Central memory CD8-positive, alpha-beta T cell (primary cell): ENCODE data around the gene SLC10A4.
A peak's percentile ranks its signal among the peaks of the same experiment; 100 is the strongest.
"Not testable (repeated sequence)": the region's sequence is repeated elsewhere in the genome, so short reads cannot be mapped to it uniquely, and the experiment has no call there.

Experiments
- ATAC-seq: fragments of 150-1000 bp; cut with Tn5 transposase; replicated peaks from 2 replicates; pipeline ENCODE4 v1.10.0; 2022; ENCODE audit warnings: mild to moderate bottlenecking, moderate FRiP score, moderate number of reproducible peaks; ENCODE audit not compliant: poor library complexity, severe bottlenecking; ENCODE audit errors: extremely low read depth
- DNase-seq, 2 donors: peaks; one replicate each; pipeline ENCODE4 v3.0.0; 2021; ENCODE audit warnings: low spot score in 2 of 2
- H3K27ac Mint-ChIP-seq: one replicate; pipeline ENCODE4 v1.8.0; 2022; ENCODE audit warnings: low read depth, mild to moderate bottlenecking, moderate library complexity, mixed read lengths
- H3K27me3 Mint-ChIP-seq: one replicate; pipeline ENCODE4 v1.8.0; 2022; ENCODE audit warnings: mixed read lengths
- H3K36me3 Mint-ChIP-seq: one replicate; pipeline ENCODE4 v1.8.0; 2022; ENCODE audit warnings: mild to moderate bottlenecking, moderate library complexity, mixed read lengths; ENCODE audit not compliant: insufficient read depth
- H3K4me1 Mint-ChIP-seq: one replicate; pipeline ENCODE4 v1.8.0; 2022; ENCODE audit warnings: mixed read lengths
- H3K4me3 Mint-ChIP-seq: one replicate; pipeline ENCODE4 v1.8.0; 2022; ENCODE audit warnings: mild to moderate bottlenecking, moderate library complexity, mixed read lengths
- H3K9me3 Mint-ChIP-seq: one replicate; pipeline ENCODE4 v1.8.0; 2022; ENCODE audit warnings: mixed read lengths

The SLC10A4 gene, protein sequence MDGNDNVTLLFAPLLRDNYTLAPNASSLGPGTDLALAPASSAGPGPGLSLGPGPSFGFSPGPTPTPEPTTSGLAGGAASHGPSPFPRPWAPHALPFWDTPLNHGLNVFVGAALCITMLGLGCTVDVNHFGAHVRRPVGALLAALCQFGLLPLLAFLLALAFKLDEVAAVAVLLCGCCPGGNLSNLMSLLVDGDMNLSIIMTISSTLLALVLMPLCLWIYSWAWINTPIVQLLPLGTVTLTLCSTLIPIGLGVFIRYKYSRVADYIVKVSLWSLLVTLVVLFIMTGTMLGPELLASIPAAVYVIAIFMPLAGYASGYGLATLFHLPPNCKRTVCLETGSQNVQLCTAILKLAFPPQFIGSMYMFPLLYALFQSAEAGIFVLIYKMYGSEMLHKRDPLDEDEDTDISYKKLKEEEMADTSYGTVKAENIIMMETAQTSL

DNA sequence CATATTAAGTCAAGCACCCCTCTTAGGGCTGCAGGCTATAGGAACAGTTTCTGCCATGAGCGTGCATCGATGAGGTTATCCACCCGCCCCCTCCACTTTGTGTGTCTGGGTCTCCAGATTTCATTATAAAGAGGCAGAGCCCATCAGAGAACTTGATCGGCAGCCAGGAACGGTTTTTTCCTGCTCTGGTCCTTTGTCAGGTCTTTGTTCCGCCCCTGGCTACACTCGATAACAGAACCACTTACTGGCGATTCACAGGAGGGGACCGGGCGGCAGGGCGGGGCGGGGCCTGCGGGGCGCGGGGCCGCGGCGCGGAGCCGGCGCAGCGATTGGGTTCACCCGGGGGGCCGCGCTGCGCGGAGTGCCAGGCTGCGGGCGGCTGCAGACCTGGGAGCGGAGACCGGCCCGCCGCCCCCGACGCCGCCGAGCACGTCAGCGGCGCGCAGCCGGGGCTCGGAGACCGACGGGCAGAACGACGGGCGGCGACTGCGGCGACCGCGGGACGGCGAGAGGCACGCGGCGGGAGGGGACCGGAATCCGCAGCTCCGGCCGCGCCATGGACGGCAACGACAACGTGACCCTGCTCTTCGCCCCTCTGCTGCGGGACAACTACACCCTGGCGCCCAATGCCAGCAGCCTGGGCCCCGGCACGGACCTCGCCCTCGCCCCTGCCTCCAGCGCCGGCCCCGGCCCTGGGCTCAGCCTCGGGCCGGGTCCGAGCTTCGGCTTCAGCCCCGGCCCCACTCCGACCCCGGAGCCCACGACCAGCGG, at the start of gene SLC10A4:
Gene SLC10A4, plus strand, starts transcription at position 338 of the 771 bp plus-strand sequence. Its CDS starts 219 bp downstream, at position 557.
- H3K4me3 Mint-ChIP-seq, result peak within 1 kb of the TSS; percentile 36
- H3K9me3 Mint-ChIP-seq, result no peaks in the 10 kb centered on the region
- no peak within 1 kb of the TSS for H3K27ac Mint-ChIP-seq
- DNase-seq (no peak), ATAC-seq (peak; percentile 26)
- peaks cover 12% of the 10 kb centered on the region for H3K4me1 Mint-ChIP-seq
- H3K27me3 Mint-ChIP-seq, result peaks cover 65% of the 10 kb centered on the region
- H3K36me3 Mint-ChIP-seq, result no peaks in the 10 kb centered on the region

- peaks cover 15% of the 10 kb centered on the region for H3K27me3 Mint-ChIP-seq
- H3K4me1 Mint-ChIP-seq, result peaks cover 8% of the 10 kb centered on the region
- no peaks in the 10 kb centered on the region for H3K9me3 Mint-ChIP-seq
- ATAC-seq (no peak), DNase-seq (no peak)
- H3K36me3 Mint-ChIP-seq, result no peaks in the 10 kb centered on the region
- H3K4me3 Mint-ChIP-seq, result no peak overlapping the region
- H3K27ac Mint-ChIP-seq, result no peak overlapping the region
Measured at GRCh38 chr4:48436318-48436717, 46.8 kb upstream of the SLC10A4 start.

DNA sequence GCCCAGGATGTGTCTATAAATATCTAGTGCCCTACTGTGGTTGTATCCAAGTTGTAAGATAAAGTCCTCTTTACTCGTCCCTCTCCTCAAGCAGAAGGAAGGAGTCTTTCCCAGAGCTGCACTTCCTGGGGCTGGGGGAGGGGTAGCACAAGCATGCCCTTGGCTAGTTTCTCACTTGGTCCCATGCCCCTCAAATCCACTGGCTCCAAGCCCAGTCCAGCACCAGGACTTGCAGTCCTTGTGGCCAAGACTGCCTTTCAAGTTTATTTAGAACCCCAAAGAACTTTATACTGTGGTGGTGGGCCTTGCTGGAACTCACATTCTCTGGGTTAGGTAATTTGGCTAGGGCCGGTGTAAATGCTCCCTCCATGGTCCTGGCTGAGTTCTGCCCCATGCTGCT, 43.2 kb upstream of the SLC10A4 start:
- DNase-seq (no peak), ATAC-seq (no peak)
- Mint-ChIP-seq H3K27me3 (peaks cover 15% of the 10 kb centered on the region), H3K27ac (no peak overlapping the region), H3K4me3 (no peak overlapping the region), H3K4me1 (no peaks in the 10 kb centered on the region), H3K36me3 (no peaks in the 10 kb centered on the region), H3K9me3 (no peaks in the 10 kb centered on the region)

DNA sequence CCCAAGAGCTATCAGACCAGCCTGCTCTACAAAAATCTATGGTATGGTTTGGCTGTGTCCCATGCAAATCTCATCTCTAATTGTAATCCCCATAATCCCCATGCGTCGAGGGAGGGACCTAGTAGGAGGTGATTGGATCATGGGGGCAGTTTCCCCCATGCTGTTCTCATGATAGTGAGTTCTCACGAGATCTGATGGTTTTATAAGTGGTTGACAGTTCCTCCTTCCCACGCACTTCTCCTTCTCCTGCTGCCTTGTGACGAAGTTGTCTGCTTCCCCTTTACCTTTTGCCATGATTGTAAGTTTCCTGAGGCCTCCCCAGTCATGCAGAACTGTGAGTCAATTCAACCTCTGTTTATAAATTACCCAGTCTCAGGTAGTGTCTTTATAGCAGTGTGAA, 42.2 kb upstream of the SLC10A4 start:
- ATAC-seq, result not testable (repeated sequence)

DNA sequence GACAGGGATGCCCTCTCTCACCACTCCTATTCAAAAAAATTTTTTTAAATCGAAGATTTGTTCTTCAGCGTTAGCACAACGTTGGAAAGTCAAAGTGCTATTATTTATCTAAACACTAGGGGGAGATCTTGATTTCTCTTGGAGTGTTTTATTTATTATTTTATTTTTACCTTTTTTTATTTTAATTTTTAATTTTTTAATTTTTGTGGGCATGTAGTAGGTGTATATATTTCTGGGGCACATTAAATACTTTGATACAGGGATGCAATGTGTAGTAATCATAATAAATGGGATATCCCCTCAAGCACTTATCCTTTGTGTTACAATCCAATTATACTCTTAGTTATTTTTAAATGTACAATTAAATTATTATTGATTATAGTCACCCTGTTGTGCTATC, 37.4 kb upstream of the SLC10A4 start:
- Mint-ChIP-seq H3K27ac (no peak overlapping the region), H3K4me1 (no peaks in the 10 kb centered on the region), H3K4me3 (no peak overlapping the region), H3K9me3 (no peaks in the 10 kb centered on the region), H3K27me3 (no peaks in the 10 kb centered on the region), H3K36me3 (no peaks in the 10 kb centered on the region)
- DNase-seq, result no peak
- ATAC-seq, result no peak

More for the DNA sequence above, 42.2 kb upstream of the SLC10A4 start:
- not testable (repeated sequence) for H3K4me1 Mint-ChIP-seq, DNase-seq, H3K36me3 Mint-ChIP-seq, H3K9me3 Mint-ChIP-seq, H3K4me3 Mint-ChIP-seq, H3K27ac Mint-ChIP-seq
- peaks cover 15% of the 10 kb centered on the region for H3K27me3 Mint-ChIP-seq

DNA sequence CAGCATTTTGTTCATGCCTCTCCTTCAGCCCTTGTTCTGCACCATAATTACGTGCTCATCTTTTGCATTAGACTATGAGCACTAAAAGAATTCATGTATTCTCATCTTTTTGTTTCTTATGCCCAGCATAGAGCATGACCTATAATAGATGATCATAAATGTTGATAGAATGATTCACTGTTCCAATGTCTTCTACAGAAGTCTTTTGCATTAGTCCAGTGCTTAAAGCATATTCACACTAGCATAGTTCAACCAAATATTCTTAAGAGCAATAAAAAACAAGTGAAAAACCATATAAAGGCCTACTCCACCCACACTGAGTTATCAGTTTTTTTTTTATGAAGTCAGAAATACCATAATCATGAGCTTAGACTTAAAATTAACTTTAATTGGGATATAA, 36.5 kb upstream of the SLC10A4 start:
- H3K4me3 Mint-ChIP-seq, result no peak overlapping the region
- ATAC-seq (no peak), DNase-seq (no peak)
- H3K9me3 Mint-ChIP-seq, result no peaks in the 10 kb centered on the region
- H3K4me1 Mint-ChIP-seq, result no peaks in the 10 kb centered on the region
- H3K27me3 Mint-ChIP-seq, result no peaks in the 10 kb centered on the region
- H3K36me3 Mint-ChIP-seq, result no peaks in the 10 kb centered on the region
- H3K27ac Mint-ChIP-seq, result no peak overlapping the region

DNA sequence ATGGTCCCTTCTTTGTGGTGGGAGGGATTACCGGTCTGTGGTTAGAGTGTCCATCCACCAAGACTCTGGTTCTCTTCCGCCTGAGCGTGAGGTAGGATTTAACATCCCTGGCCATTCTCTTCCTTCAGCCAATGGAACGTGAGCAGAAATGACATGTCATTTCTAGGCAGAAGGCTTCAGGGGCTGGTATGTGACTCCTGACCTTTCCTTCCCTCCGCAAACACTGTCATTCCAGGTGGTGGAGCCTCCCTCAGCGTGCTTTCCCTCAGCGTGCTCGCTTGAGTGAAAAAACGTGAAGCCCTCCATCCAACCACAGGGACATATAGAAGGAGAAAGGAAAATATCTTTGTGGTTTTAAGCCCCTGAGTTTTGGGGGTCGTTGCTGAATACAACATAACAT, 34.0 kb upstream of the SLC10A4 start:
- DNase-seq (no peak), ATAC-seq (no peak)
- H3K27me3 Mint-ChIP-seq, result no peaks in the 10 kb centered on the region
- H3K9me3 Mint-ChIP-seq, result no peaks in the 10 kb centered on the region
- H3K4me3 Mint-ChIP-seq, result no peak overlapping the region
- H3K27ac Mint-ChIP-seq, result no peak overlapping the region
- peaks cover 2% of the 10 kb centered on the region for H3K36me3 Mint-ChIP-seq
- H3K4me1 Mint-ChIP-seq, result no peaks in the 10 kb centered on the region

DNA sequence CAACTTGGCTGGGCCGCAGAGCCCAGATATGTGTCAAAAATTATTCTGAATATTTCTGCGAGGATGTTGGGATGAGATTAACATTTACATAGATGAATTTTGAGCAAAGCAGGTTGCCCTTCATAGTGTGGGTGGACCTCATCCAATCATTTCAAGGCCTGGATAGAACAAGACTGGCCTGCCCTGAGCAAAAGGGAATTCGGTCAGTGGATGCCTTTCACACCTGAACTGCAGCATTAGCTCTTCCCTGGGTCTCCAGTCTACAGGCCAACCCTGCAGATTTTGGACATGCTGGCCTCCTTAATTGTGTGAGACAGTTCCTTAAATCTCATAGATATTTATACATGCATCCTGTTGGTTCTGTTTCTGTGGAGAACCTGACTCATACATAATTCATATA, 32.4 kb upstream of the SLC10A4 start:
- H3K36me3 Mint-ChIP-seq, result peaks cover 4% of the 10 kb centered on the region
- no peaks in the 10 kb centered on the region for H3K4me1 Mint-ChIP-seq
- ATAC-seq, result no peak
- no peak for DNase-seq
- H3K9me3 Mint-ChIP-seq, result no peaks in the 10 kb centered on the region
- H3K27me3 Mint-ChIP-seq, result no peaks in the 10 kb centered on the region
- no peak overlapping the region for H3K27ac Mint-ChIP-seq
- no peak overlapping the region for H3K4me3 Mint-ChIP-seq

- not testable (repeated sequence) for H3K4me1 Mint-ChIP-seq, H3K36me3 Mint-ChIP-seq, ATAC-seq, H3K27me3 Mint-ChIP-seq, H3K4me3 Mint-ChIP-seq, H3K9me3 Mint-ChIP-seq, DNase-seq, H3K27ac Mint-ChIP-seq
Measured at GRCh38 chr4:48451656-48452055, 31.5 kb upstream of the SLC10A4 start.

- Mint-ChIP-seq H3K4me3 (no peak overlapping the region), H3K27me3 (no peaks in the 10 kb centered on the region), H3K9me3 (no peaks in the 10 kb centered on the region), H3K27ac (no peak overlapping the region), H3K4me1 (no peaks in the 10 kb centered on the region), H3K36me3 (peaks cover 4% of the 10 kb centered on the region)
- ATAC-seq, result no peak
- no peak for DNase-seq
Measured at GRCh38 chr4:48454591-48454990, 28.6 kb upstream of the SLC10A4 start.

GRCh38 chr4:48461000-48461399, 22.1 kb upstream of the SLC10A4 start:
- Mint-ChIP-seq H3K4me3 (no peak overlapping the region), H3K4me1 (no peaks in the 10 kb centered on the region), H3K27me3 (no peaks in the 10 kb centered on the region), H3K27ac (no peak overlapping the region), H3K36me3 (no peaks in the 10 kb centered on the region), H3K9me3 (no peaks in the 10 kb centered on the region)
- ATAC-seq (no peak), DNase-seq (no peak)

DNA sequence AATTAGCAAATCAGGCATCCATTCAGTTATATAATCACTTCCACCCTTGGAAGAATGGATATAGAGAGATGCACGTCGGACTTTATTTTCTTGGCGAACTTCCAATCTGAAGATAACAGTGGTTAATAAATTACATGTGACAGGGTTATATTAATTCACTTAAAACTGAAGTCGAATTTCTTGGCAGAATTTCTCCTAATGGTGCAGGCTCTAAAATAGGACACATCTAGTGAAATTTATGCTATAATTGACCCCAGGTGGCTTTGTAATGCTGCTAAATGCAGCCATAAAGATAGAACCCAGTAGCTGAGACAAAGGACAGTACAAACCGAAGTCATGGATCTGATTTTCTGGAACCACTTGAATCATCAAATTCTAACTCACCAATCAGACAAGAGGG, 20.8 kb upstream of the SLC10A4 start:
- no peak overlapping the region for H3K27ac Mint-ChIP-seq
- no peaks in the 10 kb centered on the region for H3K36me3 Mint-ChIP-seq
- no peak for ATAC-seq
- H3K9me3 Mint-ChIP-seq, result no peaks in the 10 kb centered on the region
- DNase-seq, result no peak
- H3K4me3 Mint-ChIP-seq, result no peak overlapping the region
- no peaks in the 10 kb centered on the region for H3K27me3 Mint-ChIP-seq
- no peaks in the 10 kb centered on the region for H3K4me1 Mint-ChIP-seq

DNA sequence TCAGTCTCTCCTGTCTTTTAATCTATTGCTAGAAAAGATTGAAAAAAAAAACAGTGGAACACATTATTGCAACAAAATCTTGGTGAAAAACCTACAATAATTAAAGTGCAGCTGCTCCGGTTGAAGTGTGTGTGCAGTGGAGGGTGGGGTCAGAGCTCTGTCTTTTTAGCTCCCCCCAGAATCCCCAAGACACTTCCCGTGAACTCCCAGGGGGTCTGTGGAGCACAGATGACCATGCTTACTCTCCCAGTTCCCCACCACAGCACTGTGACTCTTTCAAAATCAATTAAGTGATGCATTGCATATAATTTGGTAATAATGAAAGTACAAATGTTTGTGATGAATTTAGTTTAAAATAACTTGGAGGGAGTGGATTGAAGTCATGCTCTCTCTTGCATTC, 15.7 kb upstream of the SLC10A4 start:
- Mint-ChIP-seq H3K4me1 (no peaks in the 10 kb centered on the region), H3K4me3 (no peak overlapping the region), H3K27ac (no peak overlapping the region), H3K9me3 (no peaks in the 10 kb centered on the region), H3K27me3 (no peaks in the 10 kb centered on the region), H3K36me3 (no peaks in the 10 kb centered on the region)
- DNase-seq (no peak), ATAC-seq (no peak)
